Stomach smooth muscle (tissue), 2 donors: ENCODE results near the gene LNP1.
A peak's percentile ranks its signal among the peaks of the same experiment; 100 is the strongest.
"Not testable (repeated sequence)": the region's sequence is repeated elsewhere in the genome, so short reads cannot be mapped to it uniquely, and the experiment has no call there.

ENCODE experiments used
- H3K27ac ChIP-seq: one replicate; pipeline ENCODE4 v1.7.0; 2013; ENCODE audit warnings: mild to moderate bottlenecking, low read length, inconsistent platforms
- H3K27me3 ChIP-seq, 2 donors: one replicate each; pipeline ENCODE4 v1.7.0; 2013; ENCODE audit warnings: low read length in 2 of 2; ENCODE audit not compliant: insufficient read depth in 2 of 2, control insufficient read depth in 1 of 2
- H3K36me3 ChIP-seq, 2 donors: one replicate each; pipeline ENCODE4 v1.7.0; 2013; ENCODE audit warnings: low read length in 2 of 2; ENCODE audit not compliant: control insufficient read depth in 2 of 2, insufficient read depth in 2 of 2
- H3K4me1 ChIP-seq: one replicate; pipeline ENCODE4 v1.7.0; 2013; ENCODE audit warnings: low read length; ENCODE audit not compliant: control insufficient read depth, insufficient read depth
- H3K4me3 ChIP-seq, 2 donors: one replicate each; pipeline ENCODE4 v1.7.0; 2013; ENCODE audit warnings: low read length in 2 of 2
- H3K9ac ChIP-seq, 2 donors: one replicate each; pipeline ENCODE4 v1.7.0; 2013; ENCODE audit warnings: low read length in 2 of 2, mild to moderate bottlenecking in 1 of 2
- H3K9me3 ChIP-seq, 2 donors: one replicate each; pipeline ENCODE4 v1.7.0; 2013; ENCODE audit warnings: low read length in 2 of 2; ENCODE audit not compliant: control insufficient read depth in 2 of 2
- donor health status: healthy.
- donor health status: Pancreatic carcinoma.

The LNP1 gene, protein sequence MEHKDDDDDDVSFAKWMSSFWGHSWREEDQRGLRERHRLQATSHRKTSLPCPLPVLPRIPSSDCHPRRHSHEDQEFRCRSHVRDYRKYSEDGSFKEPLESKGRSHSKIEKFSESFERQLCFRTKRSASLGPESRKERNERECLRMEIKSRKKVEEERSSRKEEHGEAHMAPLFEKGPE

DNA sequence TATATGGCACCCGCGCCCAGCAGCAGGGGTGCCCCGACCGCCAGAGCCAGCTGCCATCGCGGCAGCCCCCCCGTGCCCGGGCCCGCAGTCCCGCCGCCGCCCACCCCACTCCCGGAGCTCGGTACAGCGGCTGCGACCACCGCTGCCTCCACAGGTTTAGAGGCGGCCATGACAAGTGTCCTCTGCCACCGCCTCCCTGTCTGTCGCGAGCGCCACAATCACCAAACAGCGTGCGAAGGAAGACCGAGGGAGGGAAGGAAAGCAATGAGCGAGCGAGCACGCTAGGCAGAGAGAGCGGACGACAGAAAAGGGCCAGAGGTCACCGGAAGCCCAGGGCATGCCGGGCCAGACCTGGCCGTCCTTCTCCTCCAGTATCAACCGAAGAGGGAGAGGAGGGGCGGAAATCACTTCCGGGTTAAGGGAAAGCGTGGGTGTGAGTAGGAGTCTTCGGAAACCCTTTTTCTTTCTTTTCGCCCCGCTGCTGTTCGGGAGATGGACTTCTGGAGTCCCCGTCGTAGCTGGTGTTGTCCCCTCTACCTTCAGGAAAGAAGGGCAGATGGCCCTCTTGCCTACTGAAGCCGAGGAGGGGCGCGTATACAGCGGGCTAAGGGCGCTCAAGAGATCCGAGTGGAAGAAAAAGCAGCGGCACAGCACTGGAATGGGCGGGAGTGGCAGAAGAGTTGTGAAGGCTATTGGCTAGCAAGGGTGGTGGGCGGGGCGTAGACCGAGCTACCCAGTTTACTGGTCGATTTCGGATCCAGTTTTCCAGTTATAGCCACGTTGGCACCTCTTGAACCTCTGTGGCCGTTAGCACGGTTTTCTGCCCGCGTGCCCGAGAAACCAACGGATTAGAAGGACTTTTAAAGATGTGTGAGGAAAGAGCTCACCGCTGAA is at the start of gene LNP1, which contains the start of gene TOMM70:
Gene LNP1 (plus strand): TSS at position 760 of the 894 bp plus-strand sequence. CDS start 28,191 bp downstream, outside the sequence.
Gene TOMM70 (minus strand): TSS at position 310 of the 894 bp plus-strand sequence. CDS start 140 bp downstream, at position 170.
- peak within 1 kb of the TSS; percentile 92 to 96 for H3K9ac ChIP-seq
- H3K4me1 ChIP-seq = peaks cover 14% of the 10 kb centered on the region

DNA sequence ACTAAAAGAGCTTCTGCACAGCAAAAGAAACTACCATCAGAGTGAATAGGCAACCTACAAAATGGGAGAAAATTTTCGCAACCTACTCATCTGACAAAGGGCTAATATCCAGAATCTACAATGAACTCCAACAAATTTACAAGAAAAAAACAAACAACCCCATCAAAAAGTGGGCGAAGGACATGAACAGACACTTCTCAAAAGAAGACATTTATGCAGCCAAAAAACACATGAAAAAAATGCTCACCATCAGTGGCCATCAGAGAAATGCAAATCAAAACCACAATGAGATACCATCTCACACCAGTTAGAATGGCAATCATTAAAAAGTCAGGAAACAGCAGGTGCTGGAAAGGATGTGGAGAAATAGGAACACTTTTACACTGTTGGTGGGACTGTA is 49.6 kb upstream of the LNP1 start:
- H3K4me3 ChIP-seq, H3K4me1 ChIP-seq, H3K27me3 ChIP-seq, H3K9me3 ChIP-seq, H3K9ac ChIP-seq, H3K27ac ChIP-seq: not testable (repeated sequence)
- H3K36me3 ChIP-seq = peaks cover 47 to 51% of the 10 kb centered on the region in 2 donors

More for the DNA sequence above, at the start of gene LNP1, which contains the start of gene TOMM70:
- Histone ChIP-seq H3K27ac (peak within 1 kb of the TSS; percentile 87), H3K4me3 (peak within 1 kb of the TSS; percentile 93 to 100), H3K36me3 (no peaks in the 10 kb centered on the region), H3K27me3 (no peaks in the 10 kb centered on the region), H3K9me3 (no peaks in the 10 kb centered on the region)

DNA sequence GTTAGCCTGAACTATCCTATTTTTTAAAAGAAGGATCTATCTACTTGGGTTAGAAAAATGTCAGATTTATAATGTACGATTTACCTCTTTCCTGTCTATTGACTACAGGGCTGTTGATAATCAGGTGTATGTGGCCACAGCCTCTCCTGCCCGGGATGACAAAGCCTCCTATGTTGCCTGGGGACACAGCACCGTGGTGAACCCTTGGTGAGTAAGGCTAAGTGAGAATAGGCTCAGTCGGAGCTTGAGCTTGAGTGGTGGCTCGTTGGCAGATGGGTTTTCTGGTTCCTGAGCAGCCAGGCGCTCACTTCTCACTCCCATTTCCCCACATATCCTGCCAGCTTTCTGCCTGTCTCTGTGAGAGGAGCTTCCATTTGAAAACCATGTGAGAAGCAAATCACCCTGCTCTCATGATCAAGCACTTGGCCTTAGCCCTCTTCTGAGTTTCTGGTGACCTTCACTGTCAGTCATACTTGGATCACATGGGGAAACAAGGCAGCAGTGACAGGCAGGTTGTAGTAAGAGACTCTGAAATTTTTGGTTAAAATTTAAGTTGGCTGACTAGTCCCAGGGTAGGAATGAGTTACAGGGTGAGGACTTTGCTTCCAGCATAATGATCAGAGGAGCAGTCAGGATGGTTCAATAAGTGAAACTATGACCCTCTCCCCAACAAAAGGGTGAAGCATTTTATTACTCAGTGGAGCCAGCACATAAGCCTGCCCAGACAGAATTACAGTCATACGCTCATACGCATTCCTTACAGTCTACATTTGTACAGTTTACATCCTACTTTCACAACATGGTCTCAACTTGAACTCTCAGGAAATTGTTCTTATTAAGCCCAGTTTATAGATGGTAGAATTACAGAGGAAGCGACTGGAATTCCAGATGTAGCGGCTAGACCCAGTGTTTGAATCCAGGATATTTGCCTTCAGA is 48.8 kb upstream of the LNP1 start:
- Histone ChIP-seq H3K9me3 (peaks cover 0 to 3% of the 10 kb centered on the region in 2 donors), H3K27ac (no peak overlapping the region), H3K36me3 (peaks cover 46 to 54% of the 10 kb centered on the region in 2 donors), H3K4me1 (no peaks in the 10 kb centered on the region), H3K27me3 (no peaks in the 10 kb centered on the region), H3K4me3 (no peak overlapping the region), H3K9ac (no peak overlapping the region)

DNA sequence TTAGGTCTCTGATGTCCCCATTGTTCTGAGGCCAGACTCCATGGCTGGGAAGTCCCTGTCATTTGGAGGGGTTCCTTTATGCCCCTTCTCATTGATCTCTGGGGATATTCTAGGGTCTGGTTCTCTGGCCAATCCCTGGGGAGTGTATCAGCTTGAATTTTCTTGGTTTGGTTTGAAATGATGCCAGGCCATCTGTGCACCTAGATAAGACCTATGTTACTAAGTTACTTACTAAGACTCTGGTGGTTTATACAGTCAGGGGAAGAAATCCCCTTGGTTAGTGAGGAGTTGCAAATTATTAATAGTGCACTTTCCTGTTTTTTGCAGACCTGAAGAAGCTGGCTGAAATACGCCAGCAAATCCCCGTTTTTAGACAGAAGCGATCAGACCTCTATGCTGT is 46.5 kb upstream of the LNP1 start:
- H3K27ac ChIP-seq = no peak overlapping the region
- H3K4me1 ChIP-seq = no peaks in the 10 kb centered on the region
- H3K36me3 ChIP-seq = peaks cover 35 to 41% of the 10 kb centered on the region in 2 donors
- no peaks in the 10 kb centered on the region for H3K27me3 ChIP-seq
- H3K9me3 ChIP-seq = peaks cover 0 to 3% of the 10 kb centered on the region in 2 donors
- no peak overlapping the region for H3K4me3 ChIP-seq
- no peak overlapping the region for H3K9ac ChIP-seq

DNA sequence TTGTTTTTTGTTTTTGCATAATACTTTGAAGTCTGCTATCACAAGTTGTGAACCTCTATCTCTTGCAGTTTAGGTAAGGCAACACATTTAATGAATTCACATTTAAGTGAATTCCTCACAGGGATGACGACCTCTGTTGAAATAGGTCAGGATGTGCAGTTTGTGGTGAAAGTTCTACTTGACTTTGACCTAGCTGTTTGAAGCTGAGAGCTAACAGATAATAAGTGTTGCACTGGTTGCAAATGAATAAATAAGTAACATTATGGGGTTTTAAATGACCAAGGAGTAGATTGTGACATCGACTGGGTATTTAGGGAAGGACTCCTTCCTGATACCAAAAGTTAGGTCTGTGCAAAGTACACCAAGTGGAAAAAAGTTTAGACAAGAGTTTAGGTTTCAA is 42.9 kb upstream of the LNP1 start:
- Histone ChIP-seq H3K36me3 (peaks cover 28 to 32% of the 10 kb centered on the region in 2 donors), H3K27me3 (no peaks in the 10 kb centered on the region), H3K4me1 (no peaks in the 10 kb centered on the region), H3K9me3 (no peaks in the 10 kb centered on the region), H3K27ac (no peak overlapping the region), H3K4me3 (no peak overlapping the region), H3K9ac (no peak overlapping the region)

DNA sequence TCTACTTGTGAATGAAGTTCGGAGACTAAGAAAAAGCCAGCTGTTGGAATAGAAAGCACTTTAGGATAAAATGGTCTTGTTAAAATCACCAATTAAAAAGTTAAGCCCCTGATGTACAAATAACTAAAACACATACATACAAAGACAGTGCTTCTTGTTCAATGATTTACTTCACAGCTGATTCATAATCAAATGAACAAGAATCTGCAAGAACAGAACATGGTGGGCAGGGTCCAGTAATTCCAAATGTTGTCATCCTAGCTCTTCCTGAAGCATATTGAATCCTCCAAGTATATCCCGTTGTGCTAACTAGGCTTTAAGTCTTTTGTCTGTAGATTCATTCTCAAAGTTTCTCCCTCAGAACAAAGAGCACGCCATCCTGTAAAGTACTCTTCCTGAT is 42.3 kb upstream of the LNP1 start:
- Histone ChIP-seq H3K4me3 (no peak overlapping the region), H3K36me3 (peaks cover 26 to 35% of the 10 kb centered on the region in 2 donors), H3K9me3 (no peaks in the 10 kb centered on the region), H3K27ac (no peak overlapping the region), H3K9ac (no peak overlapping the region), H3K27me3 (no peaks in the 10 kb centered on the region), H3K4me1 (no peaks in the 10 kb centered on the region)

DNA sequence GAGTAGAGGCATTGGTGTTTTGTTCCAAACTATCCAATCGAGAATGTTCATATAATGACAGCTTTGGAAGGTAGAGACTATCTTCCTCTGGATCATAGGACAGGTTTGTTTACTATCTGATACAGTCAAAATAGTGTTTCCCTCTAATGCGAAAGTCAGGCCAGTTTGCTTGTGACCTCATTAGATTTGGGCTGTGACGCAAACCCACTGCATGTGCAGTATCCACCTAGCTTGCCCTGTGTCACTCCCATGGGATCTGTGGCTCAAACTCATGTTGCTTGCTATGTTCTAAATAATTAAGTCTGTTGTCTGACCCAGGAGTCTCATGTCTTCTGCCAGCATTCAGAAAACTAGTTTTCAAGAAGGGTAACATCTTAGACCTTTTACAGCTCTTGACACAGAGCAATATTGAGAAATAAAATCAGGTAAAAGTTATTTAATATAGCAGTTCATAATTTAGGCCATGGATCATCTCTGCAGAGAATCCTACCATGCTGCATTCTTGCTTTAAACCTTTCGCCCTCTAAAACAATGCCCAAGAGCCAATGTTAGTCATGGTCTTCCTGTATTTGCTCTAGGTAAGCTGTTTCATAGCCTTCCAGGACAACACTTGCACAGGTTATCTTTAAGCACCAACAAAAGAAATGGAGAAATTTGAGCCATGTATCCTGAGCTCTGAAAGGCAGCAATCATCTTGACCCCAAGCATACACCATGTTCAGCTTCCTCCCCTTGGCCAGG is 40.4 kb upstream of the LNP1 start:
- no peak overlapping the region for H3K4me3 ChIP-seq
- no peak overlapping the region for H3K27ac ChIP-seq
- H3K27me3 ChIP-seq = no peaks in the 10 kb centered on the region
- peaks cover 15 to 41% of the 10 kb centered on the region in 2 donors for H3K36me3 ChIP-seq
- no peaks in the 10 kb centered on the region for H3K4me1 ChIP-seq
- H3K9ac ChIP-seq = no peak overlapping the region
- H3K9me3 ChIP-seq = no peaks in the 10 kb centered on the region

DNA sequence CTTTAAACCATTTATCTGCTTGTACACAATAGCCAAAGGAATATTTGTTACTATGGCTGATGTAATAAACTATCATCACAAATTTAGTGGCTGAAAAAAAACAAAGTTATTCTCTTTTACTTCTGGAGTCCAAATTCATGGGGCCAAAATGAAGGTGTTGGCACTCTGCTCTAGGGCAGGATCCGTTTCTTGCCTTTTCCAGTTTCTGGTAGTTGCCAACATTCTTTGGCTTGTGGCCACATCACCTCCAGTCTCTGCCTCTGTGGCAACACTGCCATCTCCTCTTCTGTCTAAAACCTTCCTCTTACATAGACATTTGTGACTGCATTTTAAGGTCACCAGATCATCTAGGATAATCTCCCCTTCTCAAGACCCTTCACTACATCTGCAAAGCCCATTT is 39.4 kb upstream of the LNP1 start:
- H3K27me3 ChIP-seq = no peaks in the 10 kb centered on the region
- peaks cover 18 to 35% of the 10 kb centered on the region in 2 donors for H3K36me3 ChIP-seq
- H3K9ac ChIP-seq = no peak overlapping the region
- H3K4me1 ChIP-seq = no peaks in the 10 kb centered on the region
- no peak overlapping the region for H3K4me3 ChIP-seq
- H3K27ac ChIP-seq = no peak overlapping the region
- no peaks in the 10 kb centered on the region for H3K9me3 ChIP-seq

DNA sequence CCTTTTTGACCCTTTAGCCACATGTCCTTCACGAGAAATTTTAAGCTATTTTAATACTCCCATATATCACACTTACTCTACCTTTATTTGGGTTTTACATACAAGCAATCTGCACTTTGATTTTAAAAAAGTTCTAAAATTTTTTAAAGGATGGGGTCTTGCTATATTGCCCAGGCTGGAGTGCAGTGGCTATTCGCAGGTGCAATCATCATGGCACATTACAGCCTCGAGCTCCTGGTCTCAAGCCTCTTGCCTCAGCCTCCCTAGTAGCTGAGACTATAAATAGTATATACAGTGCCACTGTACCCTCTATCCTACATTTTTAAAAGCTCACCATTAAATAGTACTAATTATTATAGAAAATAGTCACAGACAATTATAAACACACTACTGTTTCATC is 36.9 kb upstream of the LNP1 start:
- Histone ChIP-seq H3K9ac (no peak overlapping the region), H3K27me3 (no peaks in the 10 kb centered on the region), H3K27ac (no peak overlapping the region), H3K9me3 (no peaks in the 10 kb centered on the region), H3K36me3 (peaks cover 22 to 47% of the 10 kb centered on the region in 2 donors), H3K4me1 (no peaks in the 10 kb centered on the region), H3K4me3 (no peak overlapping the region)

DNA sequence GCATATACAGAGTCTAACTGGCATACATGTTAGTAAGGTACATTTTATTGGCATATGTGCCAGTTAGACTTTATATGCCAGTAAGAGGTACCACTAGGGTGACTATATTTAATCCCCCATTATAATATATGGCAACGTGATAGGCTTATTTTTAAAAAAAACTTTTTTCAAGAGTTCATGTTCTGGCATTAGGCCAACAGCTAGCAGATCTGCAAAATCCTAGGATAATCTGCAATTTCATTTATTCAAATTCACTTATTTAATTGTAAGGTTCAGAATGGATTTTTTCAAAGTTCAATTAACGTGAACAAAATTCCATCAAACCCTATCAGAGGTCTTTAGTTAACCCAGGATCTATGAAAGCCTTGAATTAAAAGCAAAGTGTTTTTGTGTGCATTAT is 34.9 kb upstream of the LNP1 start:
- H3K27ac ChIP-seq = no peak overlapping the region
- H3K27me3 ChIP-seq = no peaks in the 10 kb centered on the region
- peaks cover 24 to 43% of the 10 kb centered on the region in 2 donors for H3K36me3 ChIP-seq
- no peak overlapping the region for H3K4me3 ChIP-seq
- no peak overlapping the region for H3K9ac ChIP-seq
- no peaks in the 10 kb centered on the region for H3K4me1 ChIP-seq
- no peaks in the 10 kb centered on the region for H3K9me3 ChIP-seq
